GM10266 (cell line): Measurements from ENCODE around the gene POU3F1.

ENCODE experiments used
- DNase-seq: peaks from one replicate; pipeline ENCODE4 v3.0.0; 2012; ENCODE audit errors: extremely low spot score
- TF ChIP-seq, protein P1 (sequence below): IDR thresholded peaks from 2 replicates; pipeline ENCODE4 v1.5.1; 2012; ENCODE audit warnings: mild to moderate bottlenecking, low read depth; ENCODE audit not compliant: control insufficient read depth, insufficient read depth; ENCODE audit errors: missing control alignments

The POU3F1 gene

GRCh38 chr1:38014724-38015424 is 31.7 kb downstream of the POU3F1 start:
- TF ChIP-seq, protein P1, sequence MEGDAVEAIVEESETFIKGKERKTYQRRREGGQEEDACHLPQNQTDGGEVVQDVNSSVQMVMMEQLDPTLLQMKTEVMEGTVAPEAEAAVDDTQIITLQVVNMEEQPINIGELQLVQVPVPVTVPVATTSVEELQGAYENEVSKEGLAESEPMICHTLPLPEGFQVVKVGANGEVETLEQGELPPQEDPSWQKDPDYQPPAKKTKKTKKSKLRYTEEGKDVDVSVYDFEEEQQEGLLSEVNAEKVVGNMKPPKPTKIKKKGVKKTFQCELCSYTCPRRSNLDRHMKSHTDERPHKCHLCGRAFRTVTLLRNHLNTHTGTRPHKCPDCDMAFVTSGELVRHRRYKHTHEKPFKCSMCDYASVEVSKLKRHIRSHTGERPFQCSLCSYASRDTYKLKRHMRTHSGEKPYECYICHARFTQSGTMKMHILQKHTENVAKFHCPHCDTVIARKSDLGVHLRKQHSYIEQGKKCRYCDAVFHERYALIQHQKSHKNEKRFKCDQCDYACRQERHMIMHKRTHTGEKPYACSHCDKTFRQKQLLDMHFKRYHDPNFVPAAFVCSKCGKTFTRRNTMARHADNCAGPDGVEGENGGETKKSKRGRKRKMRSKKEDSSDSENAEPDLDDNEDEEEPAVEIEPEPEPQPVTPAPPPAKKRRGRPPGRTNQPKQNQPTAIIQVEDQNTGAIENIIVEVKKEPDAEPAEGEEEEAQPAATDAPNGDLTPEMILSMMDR = no peak
- no peak for DNase-seq

DNA sequence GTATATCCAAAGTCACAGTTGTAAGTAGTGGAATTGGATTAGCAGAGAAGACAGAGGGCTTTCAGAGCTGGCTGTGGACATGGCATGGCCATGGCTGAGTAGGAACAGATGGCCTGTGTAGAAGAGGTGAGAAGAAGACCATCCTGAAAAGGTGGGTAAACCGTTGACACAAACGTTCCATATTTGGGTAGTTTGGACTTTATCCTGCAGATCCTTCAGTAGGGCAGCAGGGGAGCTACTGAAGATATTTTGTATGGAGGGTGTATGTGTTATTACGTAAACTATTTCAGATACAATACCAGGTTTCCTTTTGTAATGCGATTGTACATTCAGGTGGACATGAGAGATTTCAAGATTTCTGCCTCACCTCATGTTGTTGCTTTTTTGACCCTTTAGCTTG is 32.4 kb downstream of the POU3F1 start:
- TF ChIP-seq, protein P1 = no peak
- DNase-seq = no peak

GRCh38 chr1:38013227-38013622 is 33.4 kb downstream of the POU3F1 start:
- no peak for DNase-seq
- TF ChIP-seq, protein P1 = no peak

DNA sequence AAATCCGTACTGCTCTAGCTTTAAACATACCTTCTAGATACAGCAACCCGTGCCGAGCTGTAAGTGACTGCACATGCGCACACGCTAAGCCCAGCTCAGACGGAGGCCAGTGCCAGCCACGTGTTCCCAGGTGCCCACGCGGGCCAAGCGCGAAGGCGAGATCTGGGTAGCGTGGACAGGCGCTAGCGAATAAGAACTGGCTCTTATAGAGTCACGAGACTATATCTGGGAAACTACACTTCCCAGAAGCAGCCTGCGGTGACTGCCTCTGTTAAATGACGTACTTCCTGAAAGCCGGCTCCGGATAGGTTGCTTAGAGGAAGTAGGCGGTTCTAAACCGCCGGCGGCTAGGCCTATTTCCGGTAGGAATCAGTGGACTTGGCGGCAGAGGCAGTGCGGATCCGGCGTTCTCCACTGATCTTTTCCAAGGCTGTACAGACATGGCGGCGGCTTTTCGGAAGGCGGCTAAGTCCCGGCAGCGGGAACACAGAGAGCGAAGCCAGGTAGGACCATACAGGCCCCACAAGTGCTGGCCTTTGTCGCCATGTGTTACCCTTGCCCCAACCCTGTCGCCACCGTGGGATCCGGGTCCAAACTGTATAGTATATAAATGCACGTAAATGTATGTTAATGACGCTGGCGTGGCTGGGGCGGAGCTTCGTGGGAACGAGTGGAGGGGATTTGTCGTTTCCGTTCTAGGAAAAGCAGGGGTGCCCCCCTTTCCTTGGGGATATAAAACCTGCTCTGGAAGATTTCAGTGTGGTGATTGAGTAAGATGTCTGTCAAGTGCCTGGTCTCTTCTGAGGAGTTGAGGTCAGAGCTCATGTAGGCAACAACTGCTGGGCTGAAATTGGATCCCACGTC is 34.0 kb downstream of the POU3F1 start, which contains the start of gene UTP11:
Gene UTP11 (plus strand): TSS at position 372 of the 864 bp plus-strand sequence. CDS start 69 bp downstream, at position 441.
- peak; percentile 93 for DNase-seq
- TF ChIP-seq, protein P1 = no peak

DNA sequence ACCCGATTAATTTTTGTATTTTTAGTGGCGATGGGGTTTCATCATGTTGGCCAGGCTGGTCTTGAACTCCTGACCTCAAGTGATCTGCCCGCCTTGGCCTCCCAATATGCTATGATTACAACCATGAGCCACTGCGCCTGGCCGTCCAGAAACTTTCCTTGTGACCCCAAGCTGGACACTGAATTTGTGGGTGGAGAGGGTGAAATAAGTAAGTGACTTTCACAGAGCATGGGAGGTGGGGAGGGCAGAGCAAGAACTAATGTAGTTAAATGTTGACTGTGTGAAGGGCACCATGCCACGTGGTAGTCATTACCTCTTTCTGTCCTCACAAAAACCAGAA is 36.8 kb downstream of the POU3F1 start:
- DNase-seq = no peak
- TF ChIP-seq, protein P1 = no peak

- TF ChIP-seq, protein P1 = no peak
- DNase-seq = no peak
Measured at GRCh38 chr1:38009088-38009840, 37.3 kb downstream of the POU3F1 start.
